HTR-8/SVneo (cell line): Measurements from ENCODE around the gene GNAQ.
A peak's percentile ranks its signal among the peaks of the same experiment; 100 is the strongest.

ENCODE experiments used
- DNase-seq: peaks from one replicate; pipeline ENCODE4 v3.0.0; 2011; ENCODE audit warnings: low spot score, mixed read lengths; ENCODE audit not compliant: insufficient read length
- FAIRE-seq: peaks from 2 replicates; lab custom pipeline; 2011; peaks lifted over from hg19 to GRCh38; lab: Jason Lieb, UNC

GNAQ gene

GRCh38 chr9:77807281-77807683, 224.3 kb downstream of the GNAQ start:
- FAIRE-seq = no peak
- DNase-seq = peak; percentile 28

DNA sequence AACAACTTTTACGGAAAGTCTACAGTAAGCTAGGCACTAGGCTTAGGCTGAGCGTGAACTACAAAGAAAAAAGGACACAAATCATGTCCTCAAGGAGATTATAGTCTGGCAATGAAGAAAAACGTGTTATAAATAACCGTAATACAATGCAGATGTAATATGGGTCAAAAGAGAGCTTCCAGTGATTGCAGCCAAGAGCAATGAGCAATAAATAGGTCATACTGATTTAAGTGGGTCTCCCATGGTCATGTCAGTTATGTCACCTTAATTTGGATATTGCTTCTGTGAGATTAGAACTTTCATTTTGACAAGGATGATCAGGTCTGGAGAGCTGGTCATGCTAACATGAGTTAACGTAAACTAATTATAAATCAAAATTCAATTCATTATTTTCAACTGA, 224.9 kb downstream of the GNAQ start:
- FAIRE-seq = no peak

GRCh38 chr9:77805810-77806209, 225.8 kb downstream of the GNAQ start:
- DNase-seq = no peak
- FAIRE-seq = no peak

More for the DNA sequence above, 224.9 kb downstream of the GNAQ start:
- no peak for DNase-seq

DNA sequence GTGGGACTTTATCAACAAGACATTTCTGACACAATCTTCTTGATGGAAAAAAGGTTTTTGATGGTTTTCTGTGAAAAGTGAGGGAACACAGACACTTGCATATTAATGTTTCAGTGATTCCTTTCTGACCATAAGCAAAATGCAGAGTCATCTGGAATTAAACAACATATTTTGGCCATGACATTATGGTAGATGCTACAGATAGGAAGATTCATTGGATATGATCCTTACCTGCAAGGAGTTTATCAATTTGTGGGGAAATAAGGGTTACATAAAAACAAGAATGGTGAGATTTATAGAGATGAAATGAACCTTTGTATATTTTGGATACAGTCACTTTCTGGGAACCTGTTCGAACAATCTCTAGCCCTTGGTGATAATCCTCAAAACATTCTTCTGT, 228.2 kb downstream of the GNAQ start:
- DNase-seq (no peak), FAIRE-seq (no peak)

DNA sequence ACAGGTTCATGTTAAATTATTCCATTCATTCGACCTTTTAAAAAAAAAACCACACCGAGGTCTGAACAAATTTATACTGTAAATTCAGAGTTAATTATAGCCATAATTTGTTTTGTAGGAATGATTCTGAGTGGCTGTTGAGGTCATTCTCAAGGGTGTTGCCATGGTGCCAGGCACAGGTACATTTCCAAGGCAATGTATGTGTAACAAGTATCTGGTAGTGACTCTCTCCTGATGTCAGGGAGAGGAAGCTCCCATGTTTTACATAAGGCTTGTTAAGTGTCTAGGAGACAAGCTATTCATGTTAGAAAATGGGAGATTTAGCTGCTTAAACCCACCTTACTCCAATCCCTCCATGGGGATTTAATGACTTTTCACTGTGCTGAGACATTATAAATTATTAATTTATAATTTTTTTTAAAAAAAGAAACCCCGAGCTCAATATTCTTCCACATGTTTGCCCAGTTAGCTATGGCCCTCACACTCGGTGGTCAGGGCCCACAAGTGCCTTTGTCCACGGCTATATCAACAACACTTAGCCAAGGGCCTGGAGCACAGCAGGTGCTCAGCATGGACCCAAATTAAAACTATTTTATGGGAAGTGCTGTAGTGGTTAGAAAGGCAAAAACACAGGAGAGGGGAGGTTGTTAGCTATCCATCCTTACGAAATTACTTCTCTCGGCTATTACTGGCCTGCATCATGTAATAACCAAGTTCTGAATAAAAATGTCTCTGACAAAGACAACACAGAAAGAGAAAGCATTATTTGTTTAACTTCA, 228.9 kb downstream of the GNAQ start:
- FAIRE-seq = no peak
- no peak for DNase-seq

DNA sequence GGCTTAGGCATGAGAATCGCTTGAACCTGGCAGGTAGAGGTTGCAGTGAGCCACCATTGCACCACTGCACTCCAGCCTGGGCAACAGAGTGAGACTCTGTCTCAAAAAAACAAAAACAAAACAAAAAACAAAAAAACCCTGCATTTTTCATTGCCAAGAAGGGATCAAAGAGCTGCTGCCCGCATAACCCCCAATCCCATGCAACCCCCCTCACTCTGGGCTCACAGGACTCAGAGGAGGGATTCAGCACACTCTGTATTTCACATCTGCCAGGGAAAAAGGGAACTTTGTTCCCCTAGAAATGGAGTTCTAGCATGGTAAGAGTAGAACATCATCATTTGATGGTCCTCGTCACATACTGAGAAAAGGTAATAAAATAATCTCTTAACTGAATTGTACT, 229.5 kb downstream of the GNAQ start:
- no peak for DNase-seq

DNA sequence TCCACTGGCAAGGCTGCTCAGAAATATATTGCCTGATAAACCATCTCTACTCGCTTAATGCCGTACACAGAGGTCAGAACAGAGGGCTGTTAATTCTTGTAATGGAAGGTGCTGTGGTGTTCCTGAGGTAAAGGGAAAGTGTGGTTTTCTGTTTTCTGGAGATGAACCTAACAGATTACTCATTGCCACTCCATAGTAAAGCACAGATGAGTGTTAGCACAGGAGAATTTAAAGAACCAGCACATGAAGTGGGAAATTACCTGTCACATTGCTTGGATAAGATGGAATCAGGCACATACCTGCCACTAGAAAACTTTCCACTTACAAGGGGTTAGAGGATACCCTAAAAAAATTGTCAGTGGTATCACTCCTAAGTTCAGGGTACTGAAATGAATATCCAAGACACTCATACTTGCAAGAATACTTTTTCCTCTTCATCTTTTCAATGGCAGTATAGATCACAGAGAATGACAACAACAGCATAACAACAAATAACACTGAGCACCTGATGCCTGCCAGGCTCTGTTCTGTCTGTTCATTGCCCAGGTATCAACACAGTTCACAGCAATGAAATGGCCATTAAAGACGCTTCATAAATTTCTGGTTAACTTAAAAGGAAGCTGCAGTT, 230.6 kb downstream of the GNAQ start:
- FAIRE-seq (no peak), DNase-seq (no peak)

More for the DNA sequence above, 229.5 kb downstream of the GNAQ start:
- FAIRE-seq = no peak

DNA sequence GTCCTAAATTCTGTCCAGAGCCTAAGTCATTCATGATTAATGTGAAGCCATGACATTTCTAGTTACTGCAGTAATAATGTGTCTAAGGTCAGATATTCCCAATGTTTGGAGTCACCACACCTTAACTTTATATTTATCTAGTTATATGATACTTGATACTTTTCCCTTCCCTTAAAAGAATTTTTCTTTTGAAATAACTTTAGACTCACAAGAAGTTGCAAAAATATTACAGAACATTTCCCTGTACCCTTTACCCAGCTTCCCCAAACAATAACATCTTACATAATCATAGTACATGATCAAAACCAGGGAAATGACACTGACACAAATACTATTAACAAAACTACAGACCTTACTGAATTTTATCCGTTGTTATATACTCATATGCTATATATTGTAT, 233.5 kb downstream of the GNAQ start:
- no peak for DNase-seq
- no peak for FAIRE-seq

GRCh38 chr9:77794985-77795384, 236.6 kb downstream of the GNAQ start:
- DNase-seq (no peak), FAIRE-seq (no peak)

- FAIRE-seq (no peak), DNase-seq (no peak)
Observed at GRCh38 chr9:77793849-77794248, 237.8 kb downstream of the GNAQ start.

DNA sequence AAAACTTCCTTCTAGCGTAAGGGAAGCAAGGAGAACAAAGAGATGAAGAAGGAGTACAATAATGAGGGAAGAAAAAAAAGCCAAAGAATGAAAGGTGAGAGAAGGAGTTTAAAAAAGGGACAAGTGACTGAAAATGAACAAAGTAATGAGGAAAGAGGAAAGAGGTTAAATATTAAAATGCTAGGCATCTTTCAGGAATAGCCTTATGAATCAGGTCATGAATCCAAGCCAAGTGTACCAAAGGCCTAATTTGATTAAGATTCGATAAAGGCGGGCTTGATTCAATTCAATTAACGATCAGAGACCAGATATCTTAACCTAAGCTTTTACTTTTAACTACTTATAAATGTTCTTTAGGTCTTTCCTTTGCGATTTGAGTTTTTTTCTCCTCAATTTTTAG, 241.7 kb downstream of the GNAQ start:
- DNase-seq (no peak), FAIRE-seq (no peak)

DNA sequence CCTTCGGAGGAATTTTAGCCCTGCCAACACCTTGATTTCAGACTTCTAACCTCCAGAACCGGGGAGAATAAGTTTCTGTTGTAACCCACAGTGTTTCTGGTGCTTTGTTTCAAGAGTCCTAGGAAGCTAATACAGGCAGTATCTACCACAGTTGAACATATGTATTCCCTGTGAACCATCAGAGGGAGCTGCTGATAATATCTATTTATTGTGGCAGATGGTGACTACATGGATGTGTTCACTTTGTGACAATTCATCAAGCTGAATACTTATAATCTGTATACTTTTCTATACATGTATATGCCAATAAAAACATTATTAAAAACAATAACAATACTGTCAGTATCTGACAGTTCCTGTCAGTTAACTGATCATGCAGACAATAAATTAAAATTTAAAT, 246.3 kb downstream of the GNAQ start:
- FAIRE-seq = no peak

DNA sequence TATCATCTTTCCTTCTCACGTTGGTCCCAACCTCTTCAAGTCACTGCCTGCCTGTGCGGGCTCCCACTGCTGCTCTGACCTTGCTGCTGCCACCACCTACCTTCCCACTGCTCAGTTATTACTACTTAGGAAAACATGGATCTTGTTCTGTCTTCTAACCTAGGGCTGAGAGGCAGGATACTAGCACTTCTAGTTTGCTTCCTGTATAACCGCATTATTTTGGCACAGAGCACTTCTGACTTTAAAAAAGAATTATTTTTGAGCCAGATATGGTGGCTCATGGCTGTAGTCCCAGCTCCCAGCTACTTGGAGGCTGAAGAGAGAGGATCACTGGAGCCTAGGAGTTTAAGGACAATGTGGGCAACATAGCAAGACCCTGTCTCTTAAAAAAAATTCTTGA, 248.1 kb downstream of the GNAQ start:
- no peak for DNase-seq
- FAIRE-seq = no peak

More for the DNA sequence above, 246.3 kb downstream of the GNAQ start:
- DNase-seq = no peak

DNA sequence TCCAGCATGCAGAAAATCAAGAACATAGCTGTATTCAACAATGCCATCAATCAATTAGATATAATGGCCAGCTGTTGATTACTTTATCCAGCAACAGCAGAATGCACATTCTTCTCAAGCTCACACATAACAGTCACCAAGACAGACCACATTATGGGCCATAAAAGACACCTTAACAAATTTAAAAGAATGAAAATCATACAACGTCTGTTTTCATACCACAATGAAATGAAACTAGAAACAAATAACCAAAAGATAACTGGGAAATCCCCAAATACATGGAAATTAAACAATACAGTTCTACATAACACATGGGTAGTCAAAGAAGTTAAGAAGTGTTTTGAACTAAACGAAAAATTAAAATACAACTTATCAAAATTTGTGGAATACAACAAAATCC, 252.6 kb downstream of the GNAQ start:
- DNase-seq (no peak), FAIRE-seq (no peak)

DNA sequence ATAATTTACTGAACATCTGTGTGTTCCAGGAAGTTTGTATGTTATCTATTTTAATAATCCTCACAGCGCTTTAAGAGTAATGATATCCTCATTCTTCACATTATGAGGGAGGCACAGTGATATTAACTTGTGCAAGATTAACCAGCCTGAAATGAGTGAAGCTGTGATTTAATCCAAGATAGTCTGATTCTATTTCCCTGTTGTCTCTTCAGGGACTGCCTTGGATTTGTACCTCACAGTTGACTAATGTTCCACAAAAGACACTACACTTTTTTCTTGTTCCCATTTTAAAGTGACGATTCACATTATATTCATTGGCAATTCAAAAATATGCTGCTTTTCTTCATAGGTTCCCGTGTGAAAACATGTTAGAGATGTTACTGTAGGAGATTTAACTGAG, 258.2 kb downstream of the GNAQ start:
- no peak for FAIRE-seq
- no peak for DNase-seq

DNA sequence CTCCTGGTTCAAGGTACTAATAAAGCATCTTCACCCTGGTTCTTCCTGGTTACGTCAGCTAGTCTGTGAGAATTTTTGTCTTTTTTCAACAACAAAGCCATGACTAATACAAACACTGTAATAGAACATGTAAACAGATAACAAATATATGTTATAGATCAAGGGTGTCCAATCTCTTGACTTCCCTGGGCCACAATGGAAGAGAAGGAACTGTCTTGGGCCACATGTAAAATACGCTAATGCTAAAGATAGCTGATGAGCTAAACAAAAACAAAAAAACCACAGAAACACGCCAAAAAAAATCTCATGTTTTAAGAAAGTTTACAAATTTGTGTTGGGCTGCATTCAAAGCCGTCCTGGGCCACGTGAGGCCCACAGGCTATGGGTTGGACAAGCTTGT, 259.0 kb downstream of the GNAQ start:
- DNase-seq (no peak), FAIRE-seq (no peak)

GRCh38 chr9:77771171-77771570, 260.4 kb downstream of the GNAQ start:
- DNase-seq (no peak), FAIRE-seq (no peak)

DNA sequence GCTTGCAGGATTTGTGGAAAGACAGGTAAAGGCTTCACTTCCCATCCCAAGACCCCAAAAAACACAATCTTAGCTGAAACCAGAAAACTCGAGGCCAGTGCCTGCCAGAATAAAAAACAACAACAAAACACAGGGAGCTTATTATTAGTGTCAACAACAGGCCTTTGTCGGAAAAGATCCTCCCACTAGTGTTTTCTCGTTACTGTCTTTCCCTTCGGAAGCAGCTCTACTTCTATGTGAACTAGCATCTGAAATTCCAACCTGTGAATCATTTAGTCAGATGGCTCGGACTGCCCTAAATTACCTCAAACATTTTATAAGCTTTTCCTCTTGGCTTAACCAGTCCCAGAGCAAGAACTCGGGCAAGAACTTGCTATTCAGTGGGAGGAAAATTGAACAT, 261.3 kb downstream of the GNAQ start:
- DNase-seq (no peak), FAIRE-seq (no peak)

GRCh38 chr9:77769246-77769645, 262.4 kb downstream of the GNAQ start:
- FAIRE-seq (no peak), DNase-seq (no peak)

- FAIRE-seq (no peak), DNase-seq (no peak)
Observed at GRCh38 chr9:77766587-77766986, 265.0 kb downstream of the GNAQ start.

- no peak for FAIRE-seq
- no peak for DNase-seq
Observed at GRCh38 chr9:77765781-77766259, 265.8 kb downstream of the GNAQ start.
